H1 (cell line): Measurements from ENCODE around the gene SPDYC. TPM values are rescaled to one million over a fixed set of nuclear protein-coding genes. Genes with fewer than 3 reads are reported as not detected.

Experiments
- BRCA1 ChIP-seq: IDR thresholded peaks from 2 replicates; pipeline ENCODE4 v1.6.1; 2012; ENCODE audit warnings: low read depth, low read length, improper control_type of control experiment
- CTBP2 ChIP-seq: IDR thresholded peaks from 2 replicates; pipeline ENCODE4 v1.7.0; 2011; ENCODE audit warnings: borderline replicate concordance, mild to moderate bottlenecking, moderate library complexity, mixed read lengths, low read length; ENCODE audit not compliant: insufficient read depth, insufficient read length
- EP300 ChIP-seq, 2 experiments: IDR thresholded peaks; 1 replicate in 1 of 2; 2 replicates in 1 of 2; pipeline ENCODE4 v1.6.1; 2011 to 2012; ENCODE audit warnings: low read depth in 2 of 2, low read length in 2 of 2, mild to moderate bottlenecking in 2 of 2, borderline replicate concordance in 1 of 2, inconsistent platforms in 1 of 2, moderate library complexity in 1 of 2
- FOSL1 ChIP-seq: IDR thresholded peaks from 2 replicates; pipeline ENCODE4 v1.6.1; 2011; ENCODE audit warnings: mild to moderate bottlenecking, low read depth, low read length, moderate library complexity; ENCODE audit not compliant: insufficient read depth
- GTF2F1 ChIP-seq: IDR thresholded peaks from 2 replicates; pipeline ENCODE4 v1.6.1; 2012; ENCODE audit warnings: low read depth, low read length, improper control_type of control experiment, borderline replicate concordance
- HDAC6 ChIP-seq: IDR thresholded peaks from one replicate; pipeline ENCODE4 v1.7.1; 2012; ENCODE audit warnings: low read depth, mild to moderate bottlenecking, inconsistent platforms, low read length, moderate library complexity
- JUN ChIP-seq: IDR thresholded peaks from 2 replicates; pipeline ENCODE4 v1.6.1; 2011; ENCODE audit warnings: low read depth, mild to moderate bottlenecking, improper control_type of control experiment, low read length
- JUND ChIP-seq: IDR thresholded peaks from 2 replicates; pipeline ENCODE4 v1.6.1; 2011; ENCODE audit warnings: mild to moderate bottlenecking, improper control_type of control experiment, low read length
- KDM4A ChIP-seq: IDR thresholded peaks from one replicate; pipeline ENCODE4 v1.7.1; 2012; ENCODE audit warnings: low read depth, mild to moderate bottlenecking, moderate library complexity, low read length, inconsistent platforms; ENCODE audit not compliant: severe bottlenecking
- KDM5A ChIP-seq: fragments of 200-600 bp; IDR thresholded peaks from 2 replicates; pipeline ENCODE4 v1.7.1; 2012; ENCODE audit warnings: mild to moderate bottlenecking, low read length, inconsistent platforms, mixed read lengths
- POU5F1 ChIP-seq: IDR thresholded peaks from 2 replicates; pipeline ENCODE4 v1.6.1; 2011; ENCODE audit warnings: low read depth, mild to moderate bottlenecking, low read length, moderate library complexity
- RFX5 ChIP-seq: IDR thresholded peaks from 2 replicates; pipeline ENCODE4 v1.6.1; 2011; ENCODE audit warnings: low read depth, low read length, improper control_type of control experiment, borderline replicate concordance
- RXRA ChIP-seq: IDR thresholded peaks from 2 replicates; pipeline ENCODE4 v1.6.1; 2011; ENCODE audit warnings: low read depth, mild to moderate bottlenecking, low read length, moderate library complexity; ENCODE audit not compliant: insufficient read depth
- SAP30 ChIP-seq: fragments of 300-600 bp; sonication (generic); IDR thresholded peaks from 2 replicates; pipeline ENCODE4 v1.7.1; 2012; ENCODE audit warnings: low read length, moderate library complexity, mild to moderate bottlenecking, inconsistent platforms; ENCODE audit not compliant: insufficient read depth, insufficient replicate concordance
- SP4 ChIP-seq: IDR thresholded peaks from 2 replicates; pipeline ENCODE4 v1.6.1; 2012; ENCODE audit warnings: low read length, inconsistent platforms
- SUZ12 ChIP-seq: fragments of 200-600 bp; sonication (generic); IDR thresholded peaks from 2 replicates; pipeline ENCODE4 v1.6.1; 2012; ENCODE audit warnings: mild to moderate bottlenecking, inconsistent platforms, low read length, moderate library complexity, mixed read lengths
- TEAD4 ChIP-seq: IDR thresholded peaks from 2 replicates; pipeline ENCODE4 v1.6.1; 2012; ENCODE audit warnings: low read depth, low read length, inconsistent platforms, mixed read lengths
- ZNF274 ChIP-seq: IDR thresholded peaks from 2 replicates; pipeline ENCODE4 v1.7.0; 2012; ENCODE audit warnings: low read length, borderline replicate concordance; ENCODE audit errors: extremely low read depth
- polyA plus RNA-seq, 7 experiments: library from polyadenylated mRNA; depleted of rRNA in 3 of 7; stranded (reverse) in 5 of 7; unstranded in 2 of 7; fragments of >200 nt in 5 of 7; fragments of 200-250 nt in 2 of 7; gene quantifications; 1 replicate in 5 of 7; 2 replicates in 1 of 7; 4 replicates in 1 of 7; pipeline versions ENCODE4 v1.2.1 to v1.2.3, GENCODE V29; 2011 to 2013; ENCODE audit warnings: missing spikeins in 2 of 7, mixed read lengths in 2 of 7
- total RNA-seq: library from RNA; stranded (reverse); fragmentation: NEBNext Ultra II Directional; extraction: Animal tissue kit (Norgen Biotek cat#: 25700); gene quantifications from 2 replicates; pipeline ENCODE4 v1.2.1, GENCODE V29; 2021
- TF ChIP-seq, protein P1 (sequence below), 3 experiments: IDR thresholded peaks; 1 replicate in 2 of 3; 2 replicates in 1 of 3; pipeline versions ENCODE4 v1.5.1 to v1.6.1; 2011; ENCODE audit warnings: low read length in 3 of 3, mild to moderate bottlenecking in 3 of 3, inconsistent platforms in 2 of 3, low read depth in 1 of 3, moderate library complexity in 1 of 3; ENCODE audit not compliant: insufficient read depth in 1 of 3; ENCODE audit errors: control extremely low read depth in 1 of 3
- TF ChIP-seq, protein P2 (sequence below): IDR thresholded peaks from 2 replicates; pipeline ENCODE4 v1.6.1; 2011; ENCODE audit warnings: low read length, improper control_type of control experiment

SPDYC gene
- total and polyA plus RNA-seq, 2 of the 8 experiments (the other 6 are each of a cell fraction or from before 2014, with no cell fraction given), result 0.15 TPM; not detected in 1

DNA sequence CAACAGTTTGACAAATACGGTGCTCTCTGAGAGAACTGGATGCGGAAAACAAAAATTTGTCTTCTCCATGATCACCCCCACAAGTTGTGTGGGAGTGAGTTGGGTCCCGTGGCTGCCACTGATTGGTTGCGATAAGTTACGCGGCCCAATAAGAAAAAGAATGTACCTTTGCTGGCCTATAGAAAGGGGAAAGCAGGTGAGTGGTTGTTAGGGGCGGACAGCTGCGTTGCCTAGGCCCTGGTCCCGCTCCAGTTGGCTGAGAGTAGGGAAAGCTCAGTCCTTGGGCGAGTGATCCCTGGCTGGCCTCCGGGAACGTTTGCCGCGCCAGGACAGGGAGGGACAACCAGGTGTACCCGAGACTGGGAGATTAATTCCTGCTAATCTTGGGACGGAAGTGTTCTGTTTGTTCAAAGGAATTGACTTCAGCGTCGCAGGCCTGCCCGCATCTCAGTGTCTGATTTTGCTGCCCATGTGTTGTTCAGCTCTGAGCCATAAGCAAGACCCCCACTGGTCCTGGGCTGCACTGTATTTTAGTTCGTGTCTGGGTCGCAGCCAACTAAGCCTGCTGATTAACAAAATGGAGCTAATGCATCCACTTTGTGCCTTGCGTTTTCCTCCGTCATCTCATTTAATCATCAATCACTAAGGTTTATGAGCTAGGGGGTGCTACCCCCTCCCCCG is 34.9 kb upstream of the SPDYC start (continued):
- TF ChIP-seq ZNF274, result no peak
- no peak for TF ChIP-seq RXRA
- TF ChIP-seq, protein P1, sequence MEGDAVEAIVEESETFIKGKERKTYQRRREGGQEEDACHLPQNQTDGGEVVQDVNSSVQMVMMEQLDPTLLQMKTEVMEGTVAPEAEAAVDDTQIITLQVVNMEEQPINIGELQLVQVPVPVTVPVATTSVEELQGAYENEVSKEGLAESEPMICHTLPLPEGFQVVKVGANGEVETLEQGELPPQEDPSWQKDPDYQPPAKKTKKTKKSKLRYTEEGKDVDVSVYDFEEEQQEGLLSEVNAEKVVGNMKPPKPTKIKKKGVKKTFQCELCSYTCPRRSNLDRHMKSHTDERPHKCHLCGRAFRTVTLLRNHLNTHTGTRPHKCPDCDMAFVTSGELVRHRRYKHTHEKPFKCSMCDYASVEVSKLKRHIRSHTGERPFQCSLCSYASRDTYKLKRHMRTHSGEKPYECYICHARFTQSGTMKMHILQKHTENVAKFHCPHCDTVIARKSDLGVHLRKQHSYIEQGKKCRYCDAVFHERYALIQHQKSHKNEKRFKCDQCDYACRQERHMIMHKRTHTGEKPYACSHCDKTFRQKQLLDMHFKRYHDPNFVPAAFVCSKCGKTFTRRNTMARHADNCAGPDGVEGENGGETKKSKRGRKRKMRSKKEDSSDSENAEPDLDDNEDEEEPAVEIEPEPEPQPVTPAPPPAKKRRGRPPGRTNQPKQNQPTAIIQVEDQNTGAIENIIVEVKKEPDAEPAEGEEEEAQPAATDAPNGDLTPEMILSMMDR (IDR thresholded peaks at IDR 0.05; ENCODE audit: control extremely low read depth in 1 of 3, insufficient read depth in 1 of 3, low read depth in 1 of 3, low read length in 3 of 3), result no peak
- TF ChIP-seq JUN, result no peak
- TF ChIP-seq FOSL1, result no peak
- peak; percentile 23 for TF ChIP-seq KDM4A
- no peak for TF ChIP-seq BRCA1
- TF ChIP-seq SAP30, result peak; percentile 7
- 0 out of 2 replicates have a peak, but pooled peaks have one; percentile 40 for TF ChIP-seq RFX5
- no peak for TF ChIP-seq SUZ12
- TF ChIP-seq, protein P2, sequence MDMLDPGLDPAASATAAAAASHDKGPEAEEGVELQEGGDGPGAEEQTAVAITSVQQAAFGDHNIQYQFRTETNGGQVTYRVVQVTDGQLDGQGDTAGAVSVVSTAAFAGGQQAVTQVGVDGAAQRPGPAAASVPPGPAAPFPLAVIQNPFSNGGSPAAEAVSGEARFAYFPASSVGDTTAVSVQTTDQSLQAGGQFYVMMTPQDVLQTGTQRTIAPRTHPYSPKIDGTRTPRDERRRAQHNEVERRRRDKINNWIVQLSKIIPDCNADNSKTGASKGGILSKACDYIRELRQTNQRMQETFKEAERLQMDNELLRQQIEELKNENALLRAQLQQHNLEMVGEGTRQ, result no peak
- TF ChIP-seq EP300 (IDR thresholded peaks at IDR 0.05; ENCODE audit: borderline replicate concordance in 1 of 2, low read depth in 2 of 2, low read length in 2 of 2), result no peak
- TF ChIP-seq CTBP2, result no peak
- TF ChIP-seq POU5F1, result no peak
- TF ChIP-seq TEAD4, result no peak
- no peak for TF ChIP-seq HDAC6
- no peak for TF ChIP-seq JUND
- TF ChIP-seq KDM5A, result no peak
- TF ChIP-seq SP4, result no peak; the same call in 1 of the 2 replicates
- 0 out of 2 replicates have a peak, but pooled peaks have one; percentile 71 for TF ChIP-seq GTF2F1
